ENCODE measurements around the gene FRS3. TPM values are rescaled to one million over a fixed set of nuclear protein-coding genes. Genes with fewer than 3 reads are reported as not detected.

Gene FRS3
- total and polyA plus RNA-seq, 2 of the 13 experiments (the other 11 are each of a cell fraction or from before 2014, with no cell fraction given) = 3.0 to 7.4 TPM

GRCh38 chr6:41732591-41733359 is 46.9 kb downstream of the FRS3 start (continued):
- TF ChIP-seq PATZ1 (CRISPR knock-in tag; IDR thresholded peaks at IDR 0.05) = peak; percentile 20; the same call in 1 of the 2 replicates
- 0 out of 2 replicates have a peak, but pooled peaks have one; percentile 2 for TF ChIP-seq IKZF5 (CRISPR knock-in tag; IDR thresholded peaks at IDR 0.05)
- TF ChIP-seq TFAP4 (IDR thresholded peaks at IDR 0.05; ENCODE audit: borderline replicate concordance, low read depth) = peak; percentile 32; the same call in 1 of the 2 replicates
- 0 out of 2 replicates have a peak, but pooled peaks have one; percentile 28 for TF ChIP-seq ZNF839 (CRISPR knock-in tag; IDR thresholded peaks at IDR 0.05; ENCODE audit: borderline replicate concordance)
- no peak for TF ChIP-seq ZNF10 (CRISPR knock-in tag; IDR thresholded peaks at IDR 0.05; ENCODE audit: borderline replicate concordance, low read depth)
- TF ChIP-seq SAP130 (CRISPR knock-in tag; IDR thresholded peaks at IDR 0.05; ENCODE audit: low read depth) = peak; percentile 37; the same call in 1 of the 2 replicates
- peak; percentile 34; the same call in 1 of the 2 replicates for TF ChIP-seq MEIS2 (CRISPR knock-in tag; IDR thresholded peaks at IDR 0.05)
- TF ChIP-seq, protein P1, sequence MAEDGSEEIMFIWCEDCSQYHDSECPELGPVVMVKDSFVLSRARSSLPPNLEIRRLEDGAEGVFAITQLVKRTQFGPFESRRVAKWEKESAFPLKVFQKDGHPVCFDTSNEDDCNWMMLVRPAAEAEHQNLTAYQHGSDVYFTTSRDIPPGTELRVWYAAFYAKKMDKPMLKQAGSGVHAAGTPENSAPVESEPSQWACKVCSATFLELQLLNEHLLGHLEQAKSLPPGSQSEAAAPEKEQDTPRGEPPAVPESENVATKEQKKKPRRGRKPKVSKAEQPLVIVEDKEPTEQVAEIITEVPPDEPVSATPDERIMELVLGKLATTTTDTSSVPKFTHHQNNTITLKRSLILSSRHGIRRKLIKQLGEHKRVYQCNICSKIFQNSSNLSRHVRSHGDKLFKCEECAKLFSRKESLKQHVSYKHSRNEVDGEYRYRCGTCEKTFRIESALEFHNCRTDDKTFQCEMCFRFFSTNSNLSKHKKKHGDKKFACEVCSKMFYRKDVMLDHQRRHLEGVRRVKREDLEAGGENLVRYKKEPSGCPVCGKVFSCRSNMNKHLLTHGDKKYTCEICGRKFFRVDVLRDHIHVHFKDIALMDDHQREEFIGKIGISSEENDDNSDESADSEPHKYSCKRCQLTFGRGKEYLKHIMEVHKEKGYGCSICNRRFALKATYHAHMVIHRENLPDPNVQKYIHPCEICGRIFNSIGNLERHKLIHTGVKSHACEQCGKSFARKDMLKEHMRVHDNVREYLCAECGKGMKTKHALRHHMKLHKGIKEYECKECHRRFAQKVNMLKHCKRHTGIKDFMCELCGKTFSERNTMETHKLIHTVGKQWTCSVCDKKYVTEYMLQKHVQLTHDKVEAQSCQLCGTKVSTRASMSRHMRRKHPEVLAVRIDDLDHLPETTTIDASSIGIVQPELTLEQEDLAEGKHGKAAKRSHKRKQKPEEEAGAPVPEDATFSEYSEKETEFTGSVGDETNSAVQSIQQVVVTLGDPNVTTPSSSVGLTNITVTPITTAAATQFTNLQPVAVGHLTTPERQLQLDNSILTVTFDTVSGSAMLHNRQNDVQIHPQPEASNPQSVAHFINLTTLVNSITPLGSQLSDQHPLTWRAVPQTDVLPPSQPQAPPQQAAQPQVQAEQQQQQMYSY (CRISPR knock-in tag; IDR thresholded peaks at IDR 0.05) = peak; percentile 84; the same call in 1 of the 2 replicates
